Type B pancreatic cell (in vitro differentiated cells): ENCODE results near the gene MGAM2. TPM values are rescaled to one million over a fixed set of nuclear protein-coding genes. Genes with fewer than 3 reads are reported as not detected.

ENCODE experiments used
- DNase-seq: peaks from one replicate; pipeline ENCODE4 v3.0.0; 2021; ENCODE audit warnings: mixed read lengths; ENCODE audit not compliant: unreplicated experiment; ENCODE audit errors: extremely low spot score
- H3K27ac Mint-ChIP-seq: 2 replicates; pipeline ENCODE4 v1.8.0; 2021; ENCODE audit warnings: mild to moderate bottlenecking, mixed read lengths
- H3K27me3 Mint-ChIP-seq: 2 replicates; pipeline ENCODE4 v1.8.0; 2021; ENCODE audit warnings: mixed read lengths
- H3K36me3 Mint-ChIP-seq: 2 replicates; pipeline ENCODE4 v1.8.0; 2021; ENCODE audit warnings: mixed read lengths
- H3K4me1 Mint-ChIP-seq: one replicate; pipeline ENCODE4 v1.8.0; 2021; ENCODE audit warnings: mixed read lengths; ENCODE audit not compliant: unreplicated experiment
- H3K4me3 Mint-ChIP-seq: 2 replicates; pipeline ENCODE4 v1.8.0; 2021; ENCODE audit warnings: mild to moderate bottlenecking, mixed read lengths
- H3K9me3 Mint-ChIP-seq: 2 replicates; pipeline ENCODE4 v1.8.0; 2021; ENCODE audit warnings: mixed read lengths
- CTCF ChIP-seq: fragments of 200-600 bp; sonication (generic); conservative IDR thresholded peaks from 2 replicates; pipeline ENCODE4 v1.5.0; 2021; ENCODE audit warnings: antibody characterized with exemption, mild to moderate bottlenecking
- total RNA-seq: library from RNA; stranded (reverse); gene quantifications from 2 replicates; pipeline ENCODE4 v1.2.1, GENCODE V29; 2021; ENCODE audit warnings: low replicate concordance

Gene MGAM2
- total RNA-seq, 1 donor from 2014 or later, result 5.9 TPM

- TF ChIP-seq CTCF, result no peak
- H3K36me3 Mint-ChIP-seq, result no peaks in the 10 kb centered on the region
- H3K4me3 Mint-ChIP-seq, result no peak overlapping the region
- no peaks in the 10 kb centered on the region for H3K4me1 Mint-ChIP-seq
- no peaks in the 10 kb centered on the region for H3K9me3 Mint-ChIP-seq
- no peak for DNase-seq
- H3K27me3 Mint-ChIP-seq, result no peaks in the 10 kb centered on the region
- H3K27ac Mint-ChIP-seq, result no peak overlapping the region
Observed at GRCh38 chr7:142263598-142264380, 152.3 kb downstream of the MGAM2 start.

Other genes starting within 250 kb of the MGAM2 start
- gene OR9A4, start 195.3 kb upstream of the MGAM2 start, total RNA-seq, result not detected in 2 replicates
- gene CLEC5A, start 164.7 kb upstream of the MGAM2 start, total RNA-seq, result not detected in 2 replicates
- not detected in 2 replicates for gene TAS2R38, start 137.9 kb upstream of the MGAM2 start, total RNA-seq
- gene MGAM, start 115.8 kb upstream of the MGAM2 start, total RNA-seq, result 1.3 and 2.2 TPM in 2 replicates
- not detected in 2 replicates for gene PRSS58, start 146.3 kb downstream of the MGAM2 start, total RNA-seq